OCI-M2 (cell line): ENCODE data around the gene HSD17B7.

Source experiments
- DNase-seq: peaks from one replicate; lab custom pipeline; 2025; ENCODE audit not compliant: unreplicated experiment; lab: John Stamatoyannopoulos, UW

HSD17B7 gene

DNA sequence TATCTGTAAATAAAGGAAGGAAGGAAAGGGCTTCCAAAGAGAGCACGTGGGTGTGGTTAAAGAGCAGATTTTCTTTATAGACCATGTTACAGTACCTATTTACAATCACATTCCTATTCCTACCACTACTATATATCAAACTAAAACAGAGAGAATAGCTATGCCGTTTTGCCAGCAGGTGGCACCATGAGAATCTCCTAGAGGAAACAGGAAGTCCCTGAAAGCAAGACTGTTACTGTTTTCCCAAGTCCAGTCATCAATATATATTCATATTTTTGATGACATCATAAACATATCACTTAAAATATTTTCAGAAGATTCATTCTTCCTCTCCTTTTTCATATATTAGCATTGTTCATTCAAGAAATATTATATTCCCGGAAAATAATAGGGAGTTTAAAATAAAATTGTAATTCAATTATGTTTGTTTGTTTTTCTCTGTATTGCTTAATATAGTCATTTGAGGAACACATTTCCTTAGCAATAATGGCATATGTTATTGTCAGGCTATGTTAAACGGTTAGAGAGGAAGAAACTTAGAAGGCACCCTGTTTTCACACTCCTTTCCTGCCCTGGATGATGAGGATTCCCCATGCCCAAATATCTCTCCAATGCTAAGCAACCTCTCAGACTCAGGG, 63.9 kb downstream of the HSD17B7 start:
- DNase-seq: no peak

DNA sequence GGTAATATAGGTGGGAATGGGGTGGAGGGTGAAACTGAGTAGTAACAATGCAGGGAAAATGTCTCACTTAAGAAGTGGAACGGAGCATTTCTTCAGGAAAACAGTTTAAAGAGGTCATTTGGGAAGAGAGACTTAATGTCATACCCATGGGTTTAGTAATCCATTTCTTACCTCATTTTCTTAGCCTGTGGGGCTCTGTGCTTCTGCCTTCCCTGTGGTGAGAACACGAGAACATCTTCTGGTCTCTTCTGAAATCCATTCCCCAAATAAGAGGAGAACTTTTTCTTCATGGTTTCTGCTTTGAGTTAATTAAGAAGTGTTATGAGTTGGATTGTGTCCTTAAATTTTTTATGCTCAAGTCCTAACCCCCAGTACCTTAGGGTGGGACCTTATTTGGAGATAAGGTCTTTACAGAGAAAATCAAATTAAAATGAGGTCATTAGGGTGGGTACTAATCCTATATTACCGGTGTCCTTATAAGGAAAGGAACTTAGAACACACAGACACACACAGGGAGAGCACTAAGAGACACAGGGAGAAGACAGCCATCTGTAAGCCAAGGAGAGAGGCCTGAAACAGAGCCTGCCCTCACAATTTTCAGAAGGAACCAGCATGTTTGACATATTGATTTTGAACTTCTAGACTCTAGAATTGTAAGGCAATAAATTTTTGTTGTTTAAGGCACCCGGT, 65.1 kb downstream of the HSD17B7 start:
- DNase-seq: no peak

DNA sequence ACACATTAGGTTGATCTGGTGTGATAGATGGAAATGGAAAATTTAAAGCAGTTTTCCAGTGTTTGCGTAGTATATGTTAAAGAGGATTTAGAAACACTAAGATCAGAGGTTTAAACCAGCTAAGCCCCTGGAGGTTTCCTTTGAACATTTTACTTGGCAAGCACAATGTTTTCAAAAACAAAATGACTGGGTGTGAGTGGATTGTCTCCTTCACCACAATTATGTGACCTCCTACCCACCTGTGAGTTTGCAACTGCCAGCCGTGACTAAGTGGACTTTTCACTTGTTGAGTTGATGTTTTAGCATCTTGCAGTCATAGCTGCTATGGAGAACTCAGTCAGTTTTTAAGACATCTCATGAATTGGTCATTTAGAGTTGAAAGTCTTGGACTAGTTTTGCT, 65.8 kb downstream of the HSD17B7 start:
- no peak for DNase-seq

DNA sequence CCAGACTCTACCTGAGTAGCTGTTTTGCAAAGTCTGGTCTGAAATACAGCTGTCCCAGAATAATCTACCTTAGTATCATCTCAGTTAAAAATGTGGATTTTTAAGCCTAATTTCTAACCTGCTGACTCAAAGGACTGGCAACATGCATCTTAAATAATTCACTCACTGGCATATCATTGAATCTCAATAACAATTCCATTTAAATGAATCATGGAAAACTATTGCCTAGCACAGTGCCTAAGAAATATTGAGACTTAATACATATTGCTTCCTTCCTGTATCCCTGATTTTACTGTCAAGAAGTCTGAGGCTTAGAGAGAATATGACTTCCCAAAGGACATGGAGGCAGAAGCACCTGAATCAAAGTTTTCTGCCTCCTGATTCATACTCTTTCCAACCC, 67.3 kb downstream of the HSD17B7 start:
- no peak for DNase-seq

DNA sequence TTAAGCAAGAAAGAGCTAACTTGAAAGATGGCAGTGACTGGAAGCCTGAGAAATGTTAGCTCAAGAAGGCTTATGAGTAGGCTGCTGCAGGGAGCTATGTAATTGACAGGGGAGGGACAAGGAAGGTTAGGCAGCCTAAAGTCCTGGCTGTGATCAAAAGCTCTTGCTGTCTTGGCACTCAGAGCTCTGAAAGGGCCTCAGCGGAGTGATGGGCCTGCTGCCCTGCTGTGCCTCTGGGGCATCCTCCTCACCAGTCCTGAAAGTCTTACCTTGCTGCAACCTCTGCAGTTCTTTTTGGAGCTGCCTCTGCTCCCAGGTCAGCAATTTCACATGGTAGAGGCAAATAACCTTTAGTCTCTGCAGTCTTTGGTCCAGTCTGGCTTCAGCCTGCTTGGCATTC, 68.7 kb downstream of the HSD17B7 start:
- no peak for DNase-seq

DNA sequence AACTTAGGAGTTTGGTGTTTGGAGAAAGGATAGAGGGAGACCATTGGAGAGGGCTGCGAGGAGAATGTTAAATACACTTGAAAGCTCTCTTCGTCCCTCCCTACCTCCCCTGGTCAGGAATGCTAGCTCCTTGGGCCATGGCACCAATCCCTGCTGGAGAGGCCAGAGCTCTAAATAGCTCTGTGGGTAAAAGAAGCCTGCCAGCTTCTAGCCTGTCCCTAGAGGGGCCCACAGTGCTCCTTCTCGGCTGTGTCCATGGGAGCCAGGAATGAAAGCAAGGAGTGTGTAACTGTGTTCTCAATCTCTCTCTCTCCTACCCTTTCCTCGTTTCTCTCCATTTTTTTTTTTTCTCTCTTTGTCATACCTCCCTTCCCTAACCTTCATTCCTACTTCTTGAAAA, 70.6 kb downstream of the HSD17B7 start, which contains the start of gene CCDC190:
Gene CCDC190 (minus strand): TSS at position 75 of the 400 bp plus-strand sequence. CDS start 1,529 bp downstream, outside the sequence.
- DNase-seq: no peak

DNA sequence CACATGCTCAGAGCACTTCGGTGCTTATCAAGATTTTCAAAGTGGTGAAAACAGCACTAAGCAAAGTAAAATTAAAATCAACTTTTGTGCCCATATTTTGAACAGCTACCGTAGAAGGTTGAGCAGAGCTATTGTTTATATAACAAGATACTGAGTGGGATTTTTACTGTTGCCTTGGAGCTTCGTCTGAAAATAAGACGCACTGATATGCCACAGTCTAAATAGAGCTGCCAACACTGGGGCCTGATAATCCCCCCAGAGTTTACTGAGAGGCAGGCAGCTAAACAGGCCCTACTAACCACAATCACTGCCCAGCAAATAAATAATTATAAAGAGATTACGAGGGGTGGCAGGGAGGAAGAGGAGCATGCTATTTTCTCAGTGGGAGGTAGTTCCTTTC, 71.1 kb downstream of the HSD17B7 start:
- DNase-seq: no peak
